Measurements from ENCODE around the gene SHROOM3. TPM values are rescaled to one million over a fixed set of nuclear protein-coding genes. Genes with fewer than 3 reads are reported as not detected.
"Not testable (repeated sequence)": the region's sequence is repeated elsewhere in the genome, so short reads cannot be mapped to it uniquely, and the experiment has no call there.

Gene SHROOM3
- total and polyA plus RNA-seq, 8 donors: 6.1 to 212 (median 77.6) TPM

DNA sequence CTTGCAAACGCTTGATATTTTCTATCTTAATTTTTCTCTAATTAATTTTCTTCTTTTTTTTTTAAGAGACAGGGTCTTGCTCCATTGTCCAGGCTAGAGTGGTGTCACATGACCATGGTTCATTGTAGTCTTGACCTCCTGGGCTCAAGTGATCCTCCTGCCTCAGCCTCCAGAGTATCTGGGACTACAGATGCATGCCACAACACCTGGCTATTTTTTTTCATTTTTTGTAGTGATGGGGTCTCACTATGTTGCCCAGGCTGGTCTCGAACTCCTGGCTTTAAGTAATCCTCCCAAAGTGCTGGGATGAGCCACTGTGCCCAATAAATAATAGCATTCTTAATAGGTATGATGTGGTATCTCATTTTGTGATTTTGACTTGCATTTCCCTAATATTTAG is 18.2 kb downstream of the SHROOM3 start:
- intact Hi-C loops (cut with DNase I; ENCODE audit: low total_unique reads): no loop called here
- Histone ChIP-seq H3K9me3 (no peaks in the 10 kb centered on the region), H3K4me3 (no peak overlapping the region), H3K27ac (no peak overlapping the region), H3K4me1 (no peaks in the 10 kb centered on the region), H3K36me3 (no peaks in the 10 kb centered on the region), H3K27me3 (no peaks in the 10 kb centered on the region)
- no peak for DNase-seq
- TF ChIP-seq, protein P1, sequence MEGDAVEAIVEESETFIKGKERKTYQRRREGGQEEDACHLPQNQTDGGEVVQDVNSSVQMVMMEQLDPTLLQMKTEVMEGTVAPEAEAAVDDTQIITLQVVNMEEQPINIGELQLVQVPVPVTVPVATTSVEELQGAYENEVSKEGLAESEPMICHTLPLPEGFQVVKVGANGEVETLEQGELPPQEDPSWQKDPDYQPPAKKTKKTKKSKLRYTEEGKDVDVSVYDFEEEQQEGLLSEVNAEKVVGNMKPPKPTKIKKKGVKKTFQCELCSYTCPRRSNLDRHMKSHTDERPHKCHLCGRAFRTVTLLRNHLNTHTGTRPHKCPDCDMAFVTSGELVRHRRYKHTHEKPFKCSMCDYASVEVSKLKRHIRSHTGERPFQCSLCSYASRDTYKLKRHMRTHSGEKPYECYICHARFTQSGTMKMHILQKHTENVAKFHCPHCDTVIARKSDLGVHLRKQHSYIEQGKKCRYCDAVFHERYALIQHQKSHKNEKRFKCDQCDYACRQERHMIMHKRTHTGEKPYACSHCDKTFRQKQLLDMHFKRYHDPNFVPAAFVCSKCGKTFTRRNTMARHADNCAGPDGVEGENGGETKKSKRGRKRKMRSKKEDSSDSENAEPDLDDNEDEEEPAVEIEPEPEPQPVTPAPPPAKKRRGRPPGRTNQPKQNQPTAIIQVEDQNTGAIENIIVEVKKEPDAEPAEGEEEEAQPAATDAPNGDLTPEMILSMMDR (IDR thresholded peaks at IDR 0.05): no peak
- 77 to 92% (median 86%) methylated on average over 2 of the region's 2 CpGs for WGBS, 5 donors

DNA sequence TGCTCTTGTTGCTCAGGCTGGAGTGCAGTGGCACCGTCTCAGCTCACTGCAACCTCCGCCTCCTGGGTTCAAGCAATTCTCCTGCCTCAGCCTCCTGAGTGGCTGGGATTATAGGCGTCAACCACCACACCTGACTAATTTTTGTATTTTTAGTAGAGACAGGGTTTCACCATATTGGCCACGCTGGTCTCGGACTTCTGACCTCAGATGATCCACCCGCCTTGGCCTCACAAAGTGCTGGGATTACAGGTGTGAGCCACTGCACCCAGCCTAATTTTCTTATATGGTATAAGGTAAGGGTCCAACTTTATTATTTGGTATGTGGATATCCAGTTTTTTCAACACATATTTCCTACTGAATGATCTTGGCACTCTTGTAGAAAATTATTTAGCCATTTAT is 19.0 kb downstream of the SHROOM3 start:
- H3K27me3 ChIP-seq; intact Hi-C loops (cut with DNase I; ENCODE audit: low total_unique reads); H3K9me3 ChIP-seq; H3K36me3 ChIP-seq; H3K4me3 ChIP-seq; DNase-seq; H3K27ac ChIP-seq; H3K4me1 ChIP-seq: not testable (repeated sequence)
- WGBS, 5 donors: 86 to 96% (median 95%) methylated on average over 6 of the region's 6 CpGs

DNA sequence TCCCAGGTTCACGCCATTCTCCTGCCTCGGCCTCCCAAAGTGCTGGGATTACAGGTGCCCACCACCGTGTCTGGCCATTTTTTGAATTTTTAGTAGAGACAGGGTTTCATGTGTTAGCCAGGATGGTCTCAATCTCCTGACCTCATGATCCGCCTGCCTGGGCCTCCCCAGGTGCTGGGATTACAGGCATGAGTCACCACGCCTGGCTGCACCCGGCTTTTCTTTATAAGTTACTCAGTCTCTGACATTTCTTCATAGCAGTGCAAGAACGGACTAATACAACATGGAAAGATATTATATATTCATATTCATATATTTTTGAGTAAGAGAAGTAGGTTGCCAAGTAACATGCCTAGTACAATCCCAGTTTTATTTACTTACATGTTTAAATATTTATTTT is 22.9 kb downstream of the SHROOM3 start:
- Histone ChIP-seq H3K36me3 (no peaks in the 10 kb centered on the region), H3K27ac (no peak overlapping the region), H3K4me1 (no peaks in the 10 kb centered on the region), H3K9me3 (peaks cover 0 to 3% (median 2%) of the 10 kb centered on the region in 4 donors), H3K4me3 (no peak overlapping the region), H3K27me3 (no peaks in the 10 kb centered on the region)
- no peak for DNase-seq
- WGBS, 5 donors: 74 to 89% (median 87%) methylated on average over 7 of the region's 7 CpGs
- intact Hi-C loops (cut with DNase I; ENCODE audit: low total_unique reads): no loop called here
- TF ChIP-seq, protein P1 (IDR thresholded peaks at IDR 0.05): no peak
- no peak for TF ChIP-seq POLR2AphosphoS5 (IDR thresholded peaks at IDR 0.05)
- TF ChIP-seq POLR2A (IDR thresholded peaks at IDR 0.05): no peak
- TF ChIP-seq EP300 (IDR thresholded peaks at IDR 0.05): no peak

DNA sequence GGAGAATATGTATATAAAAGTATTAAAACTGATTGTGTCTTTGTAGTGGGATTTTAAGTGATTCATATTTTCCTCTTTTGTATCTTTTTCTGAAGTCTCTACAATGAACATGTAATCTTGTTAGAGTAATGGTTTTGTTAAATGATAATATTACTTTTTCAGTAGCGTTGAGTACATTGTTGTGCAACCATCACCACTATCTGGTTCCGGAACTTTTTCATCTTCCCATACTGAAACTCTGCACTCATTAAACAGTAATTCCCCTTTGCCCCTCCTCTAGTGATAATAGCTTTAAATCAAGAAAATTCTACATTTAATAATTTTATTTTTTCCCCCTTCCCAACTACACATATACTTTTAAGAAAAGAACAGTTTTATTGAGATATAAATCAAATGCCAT is 23.3 kb downstream of the SHROOM3 start:
- H3K9me3 ChIP-seq: peaks cover 0 to 7% (median 6%) of the 10 kb centered on the region in 4 donors
- no peak for DNase-seq
- TF ChIP-seq POLR2AphosphoS5 (IDR thresholded peaks at IDR 0.05) (no peak), EP300 (IDR thresholded peaks at IDR 0.05) (no peak), POLR2A (IDR thresholded peaks at IDR 0.05) (no peak)
- TF ChIP-seq, protein P1 (IDR thresholded peaks at IDR 0.05): no peak
- intact Hi-C loops (cut with DNase I; ENCODE audit: low total_unique reads): no loop called here
- no peaks in the 10 kb centered on the region for H3K27me3 ChIP-seq
- no peaks in the 10 kb centered on the region for H3K4me1 ChIP-seq
- H3K27ac ChIP-seq: no peak overlapping the region
- WGBS, 5 donors: 70 to 88% (median 78%) methylated on average over 2 of the region's 2 CpGs
- H3K4me3 ChIP-seq: no peak overlapping the region
- H3K36me3 ChIP-seq: no peaks in the 10 kb centered on the region

DNA sequence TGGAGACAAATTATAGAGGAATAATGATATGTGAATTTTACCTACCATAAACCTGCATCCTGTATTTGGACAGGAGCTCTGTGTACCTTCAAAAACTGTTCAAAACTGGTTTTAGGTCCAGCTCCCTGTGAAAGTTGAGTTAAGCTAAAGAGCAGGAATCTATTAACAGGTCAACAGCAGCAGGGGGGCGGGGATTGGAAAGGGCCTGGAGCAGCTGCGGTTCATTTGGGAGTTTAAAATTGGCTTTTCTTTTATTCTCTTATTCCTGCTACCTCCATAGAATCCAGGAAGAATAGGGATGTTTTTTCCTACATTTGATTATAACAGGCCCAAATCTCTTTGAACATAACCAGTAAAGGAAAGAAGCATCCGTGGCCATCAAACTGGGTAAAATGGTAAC is 23.8 kb downstream of the SHROOM3 start:
- no peak overlapping the region for H3K27ac ChIP-seq

More for the DNA sequence above, 23.8 kb downstream of the SHROOM3 start:
- Histone ChIP-seq H3K4me1 (no peaks in the 10 kb centered on the region), H3K4me3 (no peak overlapping the region), H3K27me3 (no peaks in the 10 kb centered on the region), H3K9me3 (peaks cover 0 to 12% (median 12%) of the 10 kb centered on the region in 4 donors), H3K36me3 (no peaks in the 10 kb centered on the region)
- no peak for TF ChIP-seq POLR2AphosphoS5 (IDR thresholded peaks at IDR 0.05)
- TF ChIP-seq, protein P1 (IDR thresholded peaks at IDR 0.05): no peak
- TF ChIP-seq POLR2A (IDR thresholded peaks at IDR 0.05): no peak
- no peak for TF ChIP-seq EP300 (IDR thresholded peaks at IDR 0.05)
- 66 to 81% (median 72%) methylated on average over 3 of the region's 3 CpGs for WGBS, 5 donors
- peak in 1 of 2 donors; percentile 28 for DNase-seq
- intact Hi-C loops (cut with DNase I; ENCODE audit: low total_unique reads): no loop called here

Data from stomach (tissue), 9 donors.